ENCODE data around the gene HLA-DOA. TPM values are rescaled to one million over a fixed set of nuclear protein-coding genes. Genes with fewer than 3 reads are reported as not detected.
A peak's percentile ranks its signal among the peaks of the same experiment; 100 is the strongest.

The HLA-DOA gene
- total RNA-seq, 1 donor from 2014 or later = 2.0 TPM

DNA sequence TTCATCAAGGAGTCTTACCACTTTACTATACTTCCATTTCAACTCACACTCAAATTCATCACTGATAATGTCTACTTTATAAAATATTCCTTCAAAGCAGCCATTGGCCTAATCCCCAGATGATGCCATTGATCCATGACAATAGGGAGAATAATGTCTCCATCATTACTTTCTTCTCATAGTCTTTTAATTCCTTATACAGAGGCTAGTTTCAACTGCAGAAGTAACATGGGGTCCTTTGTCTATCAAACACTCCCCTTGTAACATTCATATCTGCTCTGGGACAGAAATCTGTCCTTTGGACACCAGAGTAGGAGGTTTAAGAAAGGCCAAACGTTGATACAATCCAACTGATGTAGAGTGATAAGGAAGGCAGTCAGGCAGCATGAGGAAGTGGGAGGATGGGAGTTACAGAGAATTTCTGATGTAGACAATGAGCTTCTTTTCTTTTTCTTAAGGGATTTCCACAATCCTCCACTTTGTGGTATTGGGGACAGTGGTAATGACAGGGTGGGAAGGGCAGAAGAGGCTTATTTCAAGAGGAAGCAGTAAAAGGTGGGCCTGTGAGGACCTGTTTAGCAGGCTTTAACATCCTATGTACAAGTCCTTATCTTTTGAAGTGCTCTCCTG, 18.9 kb upstream of the HLA-DOA start:
- Mint-ChIP-seq H3K27me3 (ENCODE audit: insufficient read depth) (peaks cover 20% of the 10 kb centered on the region), H3K27ac (no peak overlapping the region), H3K4me1 (ENCODE audit: low read depth) (peaks cover 23% of the 10 kb centered on the region), H3K4me3 (no peak overlapping the region), H3K36me3 (ENCODE audit: low read depth) (no peaks in the 10 kb centered on the region), H3K9me3 (peaks cover 3% of the 10 kb centered on the region)
- DNase-seq (ENCODE audit: low spot score) = no peak
- intact Hi-C loops (cut with micrococcal nuclease) = loop anchor here (2.0 kb wide), 1 partner anchor 44 kb away; the partner anchor contains the start of gene HLA-DPA1

GRCh38 chr6:33024521-33024920, 15.1 kb upstream of the HLA-DOA start:
- intact Hi-C loops (cut with micrococcal nuclease) = no loop called here
- Mint-ChIP-seq H3K27me3 (ENCODE audit: insufficient read depth) (no peaks in the 10 kb centered on the region), H3K4me3 (no peak overlapping the region), H3K27ac (no peak overlapping the region), H3K4me1 (ENCODE audit: low read depth) (peaks cover 28% of the 10 kb centered on the region), H3K9me3 (peaks cover 3% of the 10 kb centered on the region), H3K36me3 (ENCODE audit: low read depth) (no peaks in the 10 kb centered on the region)
- no peak for DNase-seq (ENCODE audit: low spot score)

DNA sequence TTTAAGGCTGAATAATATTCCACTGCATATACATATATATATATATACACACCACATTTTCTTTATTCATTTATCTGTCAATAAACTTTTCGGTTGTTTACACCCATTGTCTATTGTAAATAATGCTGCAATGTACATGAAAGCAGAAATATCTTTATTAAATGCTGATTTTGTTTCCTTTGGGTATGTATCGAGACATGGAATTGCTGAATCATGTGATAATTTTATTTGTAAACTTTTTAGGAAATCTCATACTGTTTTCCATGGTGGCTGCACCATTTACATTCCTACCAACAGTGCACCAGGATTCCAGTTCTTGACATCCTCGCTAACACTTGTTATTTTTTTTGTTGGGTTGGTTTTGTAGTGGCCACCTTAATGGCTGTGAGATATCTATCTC, 14.1 kb upstream of the HLA-DOA start:
- Mint-ChIP-seq H3K9me3 (peaks cover 3% of the 10 kb centered on the region), H3K27ac (no peak overlapping the region), H3K4me3 (no peak overlapping the region), H3K36me3 (ENCODE audit: low read depth) (no peaks in the 10 kb centered on the region), H3K4me1 (ENCODE audit: low read depth) (peaks cover 30% of the 10 kb centered on the region), H3K27me3 (ENCODE audit: insufficient read depth) (no peaks in the 10 kb centered on the region)
- DNase-seq (ENCODE audit: low spot score) = no peak
- intact Hi-C loops (cut with micrococcal nuclease) = no loop called here

GRCh38 chr6:33021917-33022316, 12.5 kb upstream of the HLA-DOA start:
- no peak for DNase-seq (ENCODE audit: low spot score)
- no peaks in the 10 kb centered on the region for H3K27me3 Mint-ChIP-seq (ENCODE audit: insufficient read depth)
- H3K9me3 Mint-ChIP-seq = peaks cover 3% of the 10 kb centered on the region
- H3K4me1 Mint-ChIP-seq (ENCODE audit: low read depth) = peaks cover 31% of the 10 kb centered on the region
- no peak overlapping the region for H3K4me3 Mint-ChIP-seq
- H3K27ac Mint-ChIP-seq = no peak overlapping the region
- intact Hi-C loops (cut with micrococcal nuclease) = no loop called here
- no peaks in the 10 kb centered on the region for H3K36me3 Mint-ChIP-seq (ENCODE audit: low read depth)

DNA sequence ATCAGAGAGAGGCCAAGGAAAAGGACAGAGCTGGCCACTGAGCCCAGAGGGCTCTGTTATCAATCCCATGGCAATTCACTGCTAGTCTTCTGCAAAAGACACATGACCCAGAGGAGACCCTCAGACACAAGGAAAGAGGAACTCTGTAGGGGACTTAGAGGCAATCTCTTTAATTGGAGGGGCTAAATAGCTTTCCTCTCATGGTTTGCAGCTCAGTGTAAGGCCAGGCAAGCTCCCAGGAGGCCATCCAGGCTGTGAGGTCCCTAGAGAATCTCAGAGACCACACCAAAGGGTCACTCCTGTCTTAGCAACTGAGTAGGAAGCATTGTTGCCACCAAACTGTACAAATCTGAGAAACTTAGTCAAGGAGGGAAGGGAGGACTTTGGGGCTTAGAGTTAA, 10.0 kb upstream of the HLA-DOA start:
- H3K4me1 Mint-ChIP-seq (ENCODE audit: low read depth) = peaks cover 37% of the 10 kb centered on the region
- DNase-seq (ENCODE audit: low spot score) = no peak
- H3K27ac Mint-ChIP-seq = peak overlapping the region; percentile 54
- intact Hi-C loops (cut with micrococcal nuclease) = loop anchor here (1.0 to 2.0 kb wide), 2 partner anchors 10 to 53 kb away; partner anchors contain the start of gene HLA-DPA1
- no peaks in the 10 kb centered on the region for H3K36me3 Mint-ChIP-seq (ENCODE audit: low read depth)
- H3K4me3 Mint-ChIP-seq = peak overlapping the region; percentile 58
- no peaks in the 10 kb centered on the region for H3K27me3 Mint-ChIP-seq (ENCODE audit: insufficient read depth)
- no peaks in the 10 kb centered on the region for H3K9me3 Mint-ChIP-seq

GRCh38 chr6:33018904-33019303, 9.5 kb upstream of the HLA-DOA start:
- H3K27me3 Mint-ChIP-seq (ENCODE audit: insufficient read depth) = no peaks in the 10 kb centered on the region
- H3K4me3 Mint-ChIP-seq = peak overlapping the region; percentile 58
- H3K9me3 Mint-ChIP-seq = no peaks in the 10 kb centered on the region
- peaks cover 37% of the 10 kb centered on the region for H3K4me1 Mint-ChIP-seq (ENCODE audit: low read depth)
- peak; percentile 54 for DNase-seq (ENCODE audit: low spot score)
- H3K27ac Mint-ChIP-seq = peak overlapping the region; percentile 54
- H3K36me3 Mint-ChIP-seq (ENCODE audit: low read depth) = no peaks in the 10 kb centered on the region
- intact Hi-C loops (cut with micrococcal nuclease) = loop anchor here (1.0 to 2.0 kb wide), 2 partner anchors 10 to 54 kb away; partner anchors contain the start of gene HLA-DPA1

DNA sequence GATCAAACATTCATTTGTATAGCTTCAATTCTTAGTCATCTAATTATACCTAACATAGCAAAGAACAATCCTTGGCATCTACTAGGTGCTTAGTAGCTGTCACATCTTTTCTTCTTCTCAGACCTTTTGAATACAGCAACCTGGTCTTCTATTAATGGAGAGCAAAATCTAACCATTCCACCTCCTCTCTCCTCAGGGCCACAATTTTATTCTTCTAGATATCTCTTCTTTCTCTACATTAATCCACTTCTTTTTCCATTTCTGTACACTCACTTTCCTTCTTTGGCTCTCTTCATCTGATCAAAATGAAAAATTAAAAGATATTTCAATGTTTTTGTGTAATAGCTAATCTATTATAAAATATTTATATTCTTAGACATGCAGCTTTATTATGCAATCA, 9.0 kb upstream of the HLA-DOA start:
- Mint-ChIP-seq H3K4me3 (no peak overlapping the region), H3K9me3 (no peaks in the 10 kb centered on the region), H3K4me1 (ENCODE audit: low read depth) (peaks cover 37% of the 10 kb centered on the region), H3K27me3 (ENCODE audit: insufficient read depth) (peaks cover 3% of the 10 kb centered on the region), H3K36me3 (ENCODE audit: low read depth) (no peaks in the 10 kb centered on the region), H3K27ac (peak overlapping the region; percentile 3)
- intact Hi-C loops (cut with micrococcal nuclease) = loop anchor here (2.0 kb wide), 1 partner anchor 54 kb away; the partner anchor contains the start of gene HLA-DPA1
- DNase-seq (ENCODE audit: low spot score) = no peak

- no peaks in the 10 kb centered on the region for H3K36me3 Mint-ChIP-seq (ENCODE audit: low read depth)
- H3K4me3 Mint-ChIP-seq = no peak overlapping the region
- H3K27ac Mint-ChIP-seq = no peak overlapping the region
- H3K9me3 Mint-ChIP-seq = no peaks in the 10 kb centered on the region
- DNase-seq (ENCODE audit: low spot score) = no peak
- peaks cover 37% of the 10 kb centered on the region for H3K4me1 Mint-ChIP-seq (ENCODE audit: low read depth)
- peaks cover 8% of the 10 kb centered on the region for H3K27me3 Mint-ChIP-seq (ENCODE audit: insufficient read depth)
- intact Hi-C loops (cut with micrococcal nuclease) = loop anchor here (2.0 kb wide), 1 partner anchor 55 kb away; the partner anchor contains the start of gene HLA-DPA1
Measured at GRCh38 chr6:33017694-33018353, 8.4 kb upstream of the HLA-DOA start.

GRCh38 chr6:33017018-33017417, 7.6 kb upstream of the HLA-DOA start:
- Mint-ChIP-seq H3K27me3 (ENCODE audit: insufficient read depth) (peaks cover 8% of the 10 kb centered on the region), H3K4me1 (ENCODE audit: low read depth) (peaks cover 37% of the 10 kb centered on the region), H3K4me3 (no peak overlapping the region), H3K9me3 (no peaks in the 10 kb centered on the region), H3K36me3 (ENCODE audit: low read depth) (no peaks in the 10 kb centered on the region), H3K27ac (no peak overlapping the region)
- intact Hi-C loops (cut with micrococcal nuclease) = no loop called here
- no peak for DNase-seq (ENCODE audit: low spot score)

GRCh38 chr6:33015798-33016197, 6.4 kb upstream of the HLA-DOA start:
- H3K36me3 Mint-ChIP-seq (ENCODE audit: low read depth) = no peaks in the 10 kb centered on the region
- DNase-seq (ENCODE audit: low spot score) = no peak
- intact Hi-C loops (cut with micrococcal nuclease) = no loop called here
- peaks cover 8% of the 10 kb centered on the region for H3K27me3 Mint-ChIP-seq (ENCODE audit: insufficient read depth)
- H3K4me1 Mint-ChIP-seq (ENCODE audit: low read depth) = peaks cover 37% of the 10 kb centered on the region
- H3K4me3 Mint-ChIP-seq = no peak overlapping the region
- no peak overlapping the region for H3K27ac Mint-ChIP-seq
- H3K9me3 Mint-ChIP-seq = no peaks in the 10 kb centered on the region

DNA sequence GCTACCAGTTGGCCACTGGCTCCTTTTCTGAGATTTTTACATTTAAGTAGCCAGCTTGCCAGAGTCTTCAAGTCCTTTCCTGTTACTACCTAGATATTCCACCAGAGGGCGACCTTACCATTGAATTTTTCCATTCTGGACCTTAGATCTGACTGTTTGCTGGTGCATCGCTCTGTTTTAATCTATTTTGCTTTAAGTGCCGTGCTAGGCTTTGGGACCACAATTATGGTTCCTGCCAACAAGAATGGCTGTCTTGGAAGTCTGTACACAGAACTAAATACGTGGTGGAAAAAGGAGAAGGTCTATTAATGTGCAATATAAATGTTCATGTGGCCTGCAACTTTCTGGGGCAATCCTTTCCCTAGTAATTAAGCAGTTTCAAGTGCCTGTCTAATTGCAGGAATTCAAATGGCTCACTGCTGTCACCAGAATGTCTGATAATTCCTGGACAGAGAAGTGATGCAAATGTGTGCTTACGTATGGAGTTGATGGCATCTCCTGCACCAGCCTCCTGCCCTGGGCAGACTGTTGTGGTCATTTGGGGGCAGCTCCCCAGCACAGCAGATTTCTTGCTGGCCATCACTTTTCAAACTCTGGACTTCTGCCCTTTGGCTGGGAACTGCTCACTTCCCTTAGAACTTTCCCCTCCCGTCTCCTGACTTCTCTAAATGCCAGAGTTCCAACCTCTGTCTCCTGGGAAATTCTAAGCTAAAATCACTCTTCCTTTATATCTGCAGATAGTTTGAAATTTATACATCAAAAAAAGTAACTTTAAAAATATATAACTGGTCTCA, 5.6 kb upstream of the HLA-DOA start:
- no peak overlapping the region for H3K4me3 Mint-ChIP-seq
- no peak overlapping the region for H3K27ac Mint-ChIP-seq
- H3K36me3 Mint-ChIP-seq (ENCODE audit: low read depth) = no peaks in the 10 kb centered on the region
- H3K4me1 Mint-ChIP-seq (ENCODE audit: low read depth) = peaks cover 31% of the 10 kb centered on the region
- DNase-seq (ENCODE audit: low spot score) = peak; percentile 58
- H3K9me3 Mint-ChIP-seq = no peaks in the 10 kb centered on the region
- intact Hi-C loops (cut with micrococcal nuclease) = loop anchor here (1.0 kb wide), 4 partner anchors 67 to 233 kb away; no protein-coding TSS in a partner anchor
- peaks cover 8% of the 10 kb centered on the region for H3K27me3 Mint-ChIP-seq (ENCODE audit: insufficient read depth)

GRCh38 chr6:33013608-33014007, 4.2 kb upstream of the HLA-DOA start:
- H3K4me3 Mint-ChIP-seq = no peak overlapping the region
- intact Hi-C loops (cut with micrococcal nuclease) = loop anchor here (1.0 kb wide), 4 partner anchors 69 to 235 kb away; no protein-coding TSS in a partner anchor
- H3K27me3 Mint-ChIP-seq (ENCODE audit: insufficient read depth) = peaks cover 18% of the 10 kb centered on the region
- H3K27ac Mint-ChIP-seq = no peak overlapping the region
- H3K36me3 Mint-ChIP-seq (ENCODE audit: low read depth) = no peaks in the 10 kb centered on the region
- DNase-seq (ENCODE audit: low spot score) = no peak
- H3K9me3 Mint-ChIP-seq = no peaks in the 10 kb centered on the region
- H3K4me1 Mint-ChIP-seq (ENCODE audit: low read depth) = peaks cover 27% of the 10 kb centered on the region

DNA sequence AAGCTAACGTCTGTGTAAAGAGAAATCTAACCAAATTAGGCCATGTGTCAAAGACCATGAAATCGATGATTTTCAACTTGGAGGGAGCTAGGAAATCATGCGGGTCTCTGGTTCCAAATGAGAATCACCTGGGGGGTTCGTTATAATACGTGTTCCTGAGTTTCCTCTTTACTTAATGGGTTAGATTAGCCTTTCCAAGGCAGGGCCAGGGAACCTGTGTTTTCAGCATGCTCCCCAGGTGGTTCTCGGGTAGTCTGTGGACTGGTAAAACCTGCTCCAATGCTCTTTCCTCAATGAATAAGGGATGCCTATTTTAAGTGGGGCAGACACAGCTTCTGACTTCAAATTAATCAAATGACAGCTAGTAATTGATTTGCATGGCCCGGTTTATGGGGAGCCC, 965 bp upstream of the HLA-DOA start:
- Mint-ChIP-seq H3K27me3 (ENCODE audit: insufficient read depth) (peaks cover 20% of the 10 kb centered on the region), H3K9me3 (no peaks in the 10 kb centered on the region), H3K36me3 (ENCODE audit: low read depth) (no peaks in the 10 kb centered on the region), H3K4me1 (ENCODE audit: low read depth) (peaks cover 17% of the 10 kb centered on the region), H3K27ac (no peak overlapping the region), H3K4me3 (no peak overlapping the region)
- DNase-seq (ENCODE audit: low spot score) = no peak
- intact Hi-C loops (cut with micrococcal nuclease) = no loop called here
